HL-60 (cell line): ENCODE results near the gene TBK1.

Experiments
- DNase-seq, 2 experiments: peaks; one replicate each; pipeline ENCODE4 v3.0.0-alpha.2; 2010 to 2020; ENCODE audit warnings: low read depth in 1 of 2, low spot score in 1 of 2
- H3K27ac ChIP-seq: fragments of 250-450 bp; sonication (Bioruptor Pico); replicated peaks from 2 replicates; pipeline ENCODE4 v1.5.1; 2020; ENCODE audit warnings: mild to moderate bottlenecking, moderate library complexity
- H3K27me3 ChIP-seq: fragments of 250-450 bp; sonication (Bioruptor Pico); 2 replicates; pipeline ENCODE4 v1.5.1; 2021; ENCODE audit warnings: mild to moderate bottlenecking, moderate library complexity; ENCODE audit not compliant: insufficient read depth, poor library complexity, severe bottlenecking
- H3K4me3 ChIP-seq: replicated peaks from 2 replicates; pipeline ENCODE4 v1.5.1; 2011; ENCODE audit warnings: mild to moderate bottlenecking, control low read depth, low read length; ENCODE audit not compliant: insufficient read depth
- CTCF ChIP-seq: IDR thresholded peaks from one replicate; pipeline ENCODE4 v1.5.1; 2011; ENCODE audit warnings: low read length, control low read depth, inconsistent platforms; ENCODE audit not compliant: insufficient read depth
- GABPA ChIP-seq: IDR thresholded peaks from 2 replicates; pipeline ENCODE4 v1.6.1; 2012; ENCODE audit warnings: low read depth
- POLR2AphosphoS5 ChIP-seq: IDR thresholded peaks from 2 replicates; pipeline ENCODE4 v1.6.1; 2012; ENCODE audit warnings: low read depth
- REST ChIP-seq: IDR thresholded peaks from 2 replicates; pipeline ENCODE4 v1.6.1; 2012; ENCODE audit warnings: low read depth; ENCODE audit not compliant: insufficient replicate concordance
- SPI1 ChIP-seq: IDR thresholded peaks from 2 replicates; pipeline ENCODE4 v1.6.1; 2012; ENCODE audit warnings: low read depth, mild to moderate bottlenecking, borderline replicate concordance

The TBK1 gene

GRCh38 chr12:64404470-64405256 lies 47.3 kb upstream of the TBK1 start:
- TF ChIP-seq POLR2AphosphoS5 (peak; percentile 96), CTCF (no peak), GABPA (no peak), SPI1 (no peak), REST (peak; percentile 48)
- peak; percentile 57 to 86 for DNase-seq
- Histone ChIP-seq H3K27ac (peak overlapping the region; percentile 98), H3K27me3 (no peaks in the 10 kb centered on the region), H3K4me3 (peak overlapping the region; percentile 66)

DNA sequence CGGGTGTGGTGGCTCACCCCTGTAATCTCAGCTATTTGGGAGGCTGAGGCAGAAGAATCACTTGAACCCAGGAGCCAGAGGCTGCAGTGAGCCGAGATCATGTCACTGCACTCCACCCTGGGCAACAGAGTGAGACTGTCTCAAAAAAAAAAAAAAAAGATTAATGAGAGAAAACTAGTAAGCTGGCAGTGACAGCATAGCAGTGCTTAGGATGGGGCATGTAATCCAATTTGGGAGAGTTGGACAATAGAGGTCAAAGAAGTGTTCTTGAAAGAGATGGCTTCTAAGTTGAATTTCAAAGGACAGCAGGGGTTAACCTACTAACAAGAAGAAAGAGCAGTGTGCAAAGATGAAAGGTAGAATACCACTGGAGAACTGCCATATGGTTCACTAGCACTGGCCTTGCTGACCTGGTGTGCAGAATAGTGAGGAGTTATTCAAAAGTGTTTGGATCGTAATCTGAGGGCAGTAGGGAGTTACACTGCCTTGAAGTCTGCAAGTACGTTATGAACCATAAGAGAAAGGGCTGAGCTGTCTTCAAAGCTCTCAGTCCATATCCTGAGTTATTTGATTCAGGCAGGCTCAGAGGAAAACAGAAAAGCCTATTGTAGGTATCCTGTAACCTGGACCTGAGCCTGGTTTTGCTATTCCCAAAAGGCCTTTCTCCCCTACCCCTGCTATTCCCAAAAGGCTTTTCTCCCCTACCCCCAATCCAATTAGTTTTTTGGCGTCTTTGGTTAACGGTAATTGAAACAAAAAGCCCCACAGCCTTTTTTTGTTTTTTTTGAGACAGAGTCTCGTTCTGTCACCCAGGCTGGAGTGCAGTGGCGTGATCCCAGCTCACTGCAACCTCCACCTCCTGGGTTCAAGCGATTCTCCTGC lies 44.3 kb upstream of the TBK1 start:
- TF ChIP-seq GABPA (no peak), POLR2AphosphoS5 (no peak)
- DNase-seq = no peak
- H3K27ac ChIP-seq = no peak overlapping the region
- no peaks in the 10 kb centered on the region for H3K27me3 ChIP-seq
- no peak overlapping the region for H3K4me3 ChIP-seq

GRCh38 chr12:64411427-64411826 lies 40.5 kb upstream of the TBK1 start:
- no peak for DNase-seq
- H3K4me3 ChIP-seq = no peak overlapping the region
- TF ChIP-seq REST (no peak), POLR2AphosphoS5 (no peak), CTCF (no peak), GABPA (no peak), SPI1 (no peak)
- no peaks in the 10 kb centered on the region for H3K27me3 ChIP-seq
- no peak overlapping the region for H3K27ac ChIP-seq

- H3K4me3 ChIP-seq = no peak overlapping the region
- no peak overlapping the region for H3K27ac ChIP-seq
- no peaks in the 10 kb centered on the region for H3K27me3 ChIP-seq
- no peak for TF ChIP-seq REST
- TF ChIP-seq SPI1 = no peak
- no peak for TF ChIP-seq CTCF
- TF ChIP-seq POLR2AphosphoS5 = no peak
- no peak for TF ChIP-seq GABPA
- no peak for DNase-seq
Observed at GRCh38 chr12:64412459-64412858, 39.5 kb upstream of the TBK1 start.
